Measurements from ENCODE around the gene KLHL11.
"Not testable (repeated sequence)": the region's sequence is repeated elsewhere in the genome, so short reads cannot be mapped to it uniquely, and the experiment has no call there.

The KLHL11 gene

DNA sequence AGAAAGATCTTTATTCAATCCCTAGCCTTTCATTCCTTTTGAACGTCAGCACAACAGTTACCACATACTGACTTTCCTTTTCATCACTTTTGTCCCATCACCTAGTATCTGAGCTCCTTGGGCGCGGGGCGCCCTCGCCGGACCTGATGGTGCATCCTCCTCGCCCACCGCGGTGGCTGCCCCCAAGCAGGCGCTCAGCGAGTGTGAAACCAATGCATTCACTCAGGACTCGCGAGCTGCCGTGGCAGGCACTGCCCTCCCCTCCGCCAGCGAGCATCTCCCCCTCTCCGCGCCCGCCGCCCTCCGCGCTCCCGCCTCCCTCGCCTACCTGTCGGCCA lies 756 bp downstream of the KLHL11 start:
- peak overlapping the region; percentile 94 for H3K9ac ChIP-seq (ENCODE audit: low read length)
- H2AFZ ChIP-seq (ENCODE audit: low read length), result no peak overlapping the region
- H3K79me2 ChIP-seq (ENCODE audit: insufficient read depth, low read length), result peaks cover 50% of the 10 kb centered on the region
- H4K20me1 ChIP-seq (ENCODE audit: insufficient read depth, low read length), result peaks cover 4% of the 10 kb centered on the region; the same call in 1 of the 2 replicates
- H3K4me2 ChIP-seq (ENCODE audit: low read length), result peak overlapping the region; percentile 99
- H3K36me3 ChIP-seq (ENCODE audit: insufficient read depth, low read length), result peaks cover 25% of the 10 kb centered on the region
- no peaks in the 10 kb centered on the region; the same call in 1 of the 2 replicates for H3F3A ChIP-seq (ENCODE audit: insufficient read depth, low read length)
- H3K27me3 ChIP-seq (ENCODE audit: insufficient read depth, low read length), result no peaks in the 10 kb centered on the region
- H3K4me1 ChIP-seq (ENCODE audit: insufficient read depth, low read length, severe bottlenecking), result peaks cover 27% of the 10 kb centered on the region
- no peaks in the 10 kb centered on the region for H3K9me3 ChIP-seq (ENCODE audit: low read length)
- no peak for TF ChIP-seq EZH2 (IDR thresholded peaks at IDR 0.05; ENCODE audit: borderline replicate concordance, low read length)
- TF ChIP-seq, protein P1, sequence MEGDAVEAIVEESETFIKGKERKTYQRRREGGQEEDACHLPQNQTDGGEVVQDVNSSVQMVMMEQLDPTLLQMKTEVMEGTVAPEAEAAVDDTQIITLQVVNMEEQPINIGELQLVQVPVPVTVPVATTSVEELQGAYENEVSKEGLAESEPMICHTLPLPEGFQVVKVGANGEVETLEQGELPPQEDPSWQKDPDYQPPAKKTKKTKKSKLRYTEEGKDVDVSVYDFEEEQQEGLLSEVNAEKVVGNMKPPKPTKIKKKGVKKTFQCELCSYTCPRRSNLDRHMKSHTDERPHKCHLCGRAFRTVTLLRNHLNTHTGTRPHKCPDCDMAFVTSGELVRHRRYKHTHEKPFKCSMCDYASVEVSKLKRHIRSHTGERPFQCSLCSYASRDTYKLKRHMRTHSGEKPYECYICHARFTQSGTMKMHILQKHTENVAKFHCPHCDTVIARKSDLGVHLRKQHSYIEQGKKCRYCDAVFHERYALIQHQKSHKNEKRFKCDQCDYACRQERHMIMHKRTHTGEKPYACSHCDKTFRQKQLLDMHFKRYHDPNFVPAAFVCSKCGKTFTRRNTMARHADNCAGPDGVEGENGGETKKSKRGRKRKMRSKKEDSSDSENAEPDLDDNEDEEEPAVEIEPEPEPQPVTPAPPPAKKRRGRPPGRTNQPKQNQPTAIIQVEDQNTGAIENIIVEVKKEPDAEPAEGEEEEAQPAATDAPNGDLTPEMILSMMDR (IDR thresholded peaks at IDR 0.05; ENCODE audit: low read length), result peak; percentile 6; the same call in 1 of the 2 replicates
- peak overlapping the region; percentile 93 for H3K4me3 ChIP-seq (ENCODE audit: low read depth, low read length, poor library complexity, severe bottlenecking)
- H3K9me2 ChIP-seq (ENCODE audit: low read depth, low read length), result no peaks in the 10 kb centered on the region
- H3K27ac ChIP-seq (ENCODE audit: low read depth, low read length, poor library complexity, severe bottlenecking), result peak overlapping the region; percentile 69

DNA sequence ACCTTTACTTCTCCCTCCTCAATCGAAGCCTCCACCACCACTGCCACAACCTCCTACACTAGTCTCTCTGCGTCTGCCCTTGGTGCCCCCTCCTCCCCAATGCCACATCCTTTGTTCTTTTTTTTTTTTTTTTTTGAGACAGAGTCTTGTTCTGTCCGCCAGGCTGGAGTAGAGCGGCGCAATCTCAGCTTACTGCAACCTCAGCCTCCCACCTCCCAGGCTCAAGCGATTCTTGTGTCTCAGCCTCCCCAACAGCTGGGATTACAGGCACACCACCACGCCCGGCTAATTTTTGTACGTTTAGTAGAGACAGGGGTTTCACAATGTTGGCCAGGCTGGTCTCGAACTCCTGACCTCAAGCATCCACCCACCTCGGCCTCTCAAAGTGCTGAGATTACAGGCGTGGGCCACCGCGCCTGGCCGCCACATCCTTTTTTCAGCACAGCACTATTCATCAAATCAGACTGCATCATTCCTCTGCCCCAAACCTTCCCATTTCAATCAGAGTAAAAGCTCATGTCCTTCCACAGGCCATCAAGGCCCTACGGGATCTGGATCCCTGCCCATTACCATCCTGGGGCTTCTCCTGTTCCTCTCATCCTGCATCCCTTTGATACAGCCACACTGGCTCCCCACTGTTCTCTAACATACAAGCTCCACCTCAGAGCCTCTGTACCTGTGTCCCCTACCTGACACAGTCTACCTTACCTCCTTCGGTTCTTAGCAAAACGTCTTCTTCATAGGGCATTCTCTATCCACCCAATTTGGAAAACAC lies 2.0 kb downstream of the KLHL11 start:
- TF ChIP-seq, protein P1 (IDR thresholded peaks at IDR 0.05; ENCODE audit: low read length), result no peak
- TF ChIP-seq EZH2 (IDR thresholded peaks at IDR 0.05; ENCODE audit: borderline replicate concordance, low read length), result no peak
- Histone ChIP-seq H3F3A (ENCODE audit: insufficient read depth, low read length) (no peaks in the 10 kb centered on the region; the same call in 1 of the 2 replicates), H3K36me3 (ENCODE audit: insufficient read depth, low read length) (peaks cover 15% of the 10 kb centered on the region), H3K27ac (ENCODE audit: low read depth, low read length, poor library complexity, severe bottlenecking) (no peak overlapping the region), H3K9me3 (ENCODE audit: low read length) (no peaks in the 10 kb centered on the region), H3K9me2 (ENCODE audit: low read depth, low read length) (no peaks in the 10 kb centered on the region), H3K4me3 (ENCODE audit: low read depth, low read length, poor library complexity, severe bottlenecking) (peak overlapping the region; percentile 93), H3K79me2 (ENCODE audit: insufficient read depth, low read length) (peaks cover 57% of the 10 kb centered on the region), H3K9ac (ENCODE audit: low read length) (peak overlapping the region; percentile 94), H2AFZ (ENCODE audit: low read length) (no peak overlapping the region), H3K4me2 (ENCODE audit: low read length) (peak overlapping the region; percentile 99), H3K27me3 (ENCODE audit: insufficient read depth, low read length) (no peaks in the 10 kb centered on the region), H4K20me1 (ENCODE audit: insufficient read depth, low read length) (peaks cover 4% of the 10 kb centered on the region; the same call in 1 of the 2 replicates), H3K4me1 (ENCODE audit: insufficient read depth, low read length, severe bottlenecking) (peaks cover 27% of the 10 kb centered on the region)

DNA sequence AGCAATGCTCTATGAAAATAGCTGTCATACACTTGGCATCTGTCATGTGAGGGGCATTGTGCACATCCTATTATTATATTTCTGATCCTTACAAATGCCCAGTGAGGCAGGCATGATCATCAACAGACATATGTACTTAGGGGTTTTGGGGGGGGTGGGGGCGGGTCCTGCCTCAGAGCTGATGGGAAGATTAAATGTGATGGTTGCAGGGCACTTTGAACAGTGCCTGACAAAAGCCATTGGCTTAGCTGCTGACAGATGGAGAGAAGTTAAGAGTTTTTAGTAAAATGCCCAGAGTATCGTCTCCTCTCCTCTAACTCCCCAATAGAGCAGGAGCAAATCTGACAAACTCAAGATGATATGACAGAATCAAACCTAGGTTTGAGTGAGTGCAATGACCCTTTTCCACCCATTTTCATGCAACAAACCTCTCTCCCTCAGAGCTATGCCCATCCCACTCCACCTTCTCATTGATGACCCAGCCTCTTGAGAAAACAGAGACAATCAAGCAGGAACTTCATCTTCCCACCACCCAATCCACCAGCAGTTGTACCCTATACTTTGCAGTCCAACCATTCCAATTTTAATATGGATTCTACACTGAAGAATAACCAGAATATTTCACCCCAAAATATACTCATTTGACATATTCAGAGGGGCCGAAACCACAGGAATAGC lies 4.8 kb downstream of the KLHL11 start:
- no peaks in the 10 kb centered on the region for H3F3A ChIP-seq (ENCODE audit: insufficient read depth, low read length)
- no peak overlapping the region for H3K9ac ChIP-seq (ENCODE audit: low read length)
- H3K27me3 ChIP-seq (ENCODE audit: insufficient read depth, low read length), result no peaks in the 10 kb centered on the region
- no peak overlapping the region for H3K4me3 ChIP-seq (ENCODE audit: low read depth, low read length, poor library complexity, severe bottlenecking)
- no peak overlapping the region for H2AFZ ChIP-seq (ENCODE audit: low read length)
- peaks cover 25% of the 10 kb centered on the region for H3K4me1 ChIP-seq (ENCODE audit: insufficient read depth, low read length, severe bottlenecking)
- peaks cover 68% of the 10 kb centered on the region for H3K79me2 ChIP-seq (ENCODE audit: insufficient read depth, low read length)
- H3K36me3 ChIP-seq (ENCODE audit: insufficient read depth, low read length), result no peaks in the 10 kb centered on the region
- H3K4me2 ChIP-seq (ENCODE audit: low read length), result no peak overlapping the region
- no peaks in the 10 kb centered on the region for H3K9me3 ChIP-seq (ENCODE audit: low read length)
- H3K9me2 ChIP-seq (ENCODE audit: low read depth, low read length), result no peaks in the 10 kb centered on the region
- TF ChIP-seq, protein P1 (IDR thresholded peaks at IDR 0.05; ENCODE audit: low read length), result no peak
- no peak for TF ChIP-seq EZH2 (IDR thresholded peaks at IDR 0.05; ENCODE audit: borderline replicate concordance, low read length)
- no peak overlapping the region for H3K27ac ChIP-seq (ENCODE audit: low read depth, low read length, poor library complexity, severe bottlenecking)
- peaks cover 4% of the 10 kb centered on the region; the same call in 1 of the 2 replicates for H4K20me1 ChIP-seq (ENCODE audit: insufficient read depth, low read length)

DNA sequence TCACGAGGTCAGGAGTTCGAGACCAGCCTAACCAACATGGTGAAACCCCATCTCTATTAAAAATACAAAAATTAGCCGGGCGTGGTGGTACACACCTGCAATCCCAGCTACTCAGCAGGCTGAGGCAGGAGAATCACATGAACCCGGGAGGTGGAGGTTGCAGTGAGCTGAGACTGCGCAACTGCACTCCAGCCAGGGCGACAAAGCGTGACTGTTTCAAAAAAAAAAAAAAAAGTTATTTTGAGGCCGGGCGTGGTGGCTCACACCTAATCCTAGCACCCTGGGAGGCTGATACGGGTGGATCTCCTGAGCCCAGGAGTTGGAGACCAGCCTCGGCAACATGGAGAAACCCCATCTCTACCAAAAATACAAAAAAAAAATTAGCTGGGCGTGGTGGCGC lies 13.8 kb downstream of the KLHL11 start:
- not testable (repeated sequence) for H3K9ac ChIP-seq (ENCODE audit: low read length); H3K27ac ChIP-seq (ENCODE audit: low read depth, low read length, poor library complexity, severe bottlenecking); H3F3A ChIP-seq (ENCODE audit: insufficient read depth, low read length); H4K20me1 ChIP-seq (ENCODE audit: insufficient read depth, low read length); H3K9me3 ChIP-seq (ENCODE audit: low read length); H3K4me3 ChIP-seq (ENCODE audit: low read depth, low read length, poor library complexity, severe bottlenecking); H2AFZ ChIP-seq (ENCODE audit: low read length); H3K9me2 ChIP-seq (ENCODE audit: low read depth, low read length); H3K27me3 ChIP-seq (ENCODE audit: insufficient read depth, low read length); H3K4me2 ChIP-seq (ENCODE audit: low read length)
- peaks cover 50% of the 10 kb centered on the region for H3K36me3 ChIP-seq (ENCODE audit: insufficient read depth, low read length)
- peaks cover 18% of the 10 kb centered on the region for H3K79me2 ChIP-seq (ENCODE audit: insufficient read depth, low read length)
- peaks cover 28% of the 10 kb centered on the region for H3K4me1 ChIP-seq (ENCODE audit: insufficient read depth, low read length, severe bottlenecking)

All from OCI-LY1 (cell line).